Measurements from ENCODE around the gene CTXND1. TPM values are rescaled to one million over a fixed set of nuclear protein-coding genes. Genes with fewer than 3 reads are reported as not detected.

CTXND1 gene
- total and polyA plus RNA-seq, 2 of the 8 experiments (the other 6 are each of a cell fraction or from before 2014, with no cell fraction given): 0.03 TPM; not detected in 1

DNA sequence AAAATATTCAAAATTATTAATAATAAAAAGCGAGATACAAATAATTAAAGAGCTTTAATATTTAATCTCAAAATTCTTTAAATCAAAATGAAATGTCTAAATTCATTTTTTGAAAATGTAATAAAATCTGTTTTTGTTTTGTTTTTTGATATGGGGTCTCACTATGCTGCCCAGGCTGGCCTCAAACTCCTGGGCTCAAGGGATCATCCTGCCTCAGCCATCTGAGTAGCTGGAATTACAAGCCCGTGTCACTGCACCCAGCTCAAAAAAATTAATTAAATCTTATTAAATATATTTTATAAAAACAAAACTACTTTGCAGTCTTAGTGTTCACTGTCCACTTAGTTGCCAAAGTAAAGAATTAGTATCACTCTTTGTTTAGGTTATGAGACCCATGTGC, 60.8 kb downstream of the CTXND1 start (continued):
- TF ChIP-seq, protein P1, sequence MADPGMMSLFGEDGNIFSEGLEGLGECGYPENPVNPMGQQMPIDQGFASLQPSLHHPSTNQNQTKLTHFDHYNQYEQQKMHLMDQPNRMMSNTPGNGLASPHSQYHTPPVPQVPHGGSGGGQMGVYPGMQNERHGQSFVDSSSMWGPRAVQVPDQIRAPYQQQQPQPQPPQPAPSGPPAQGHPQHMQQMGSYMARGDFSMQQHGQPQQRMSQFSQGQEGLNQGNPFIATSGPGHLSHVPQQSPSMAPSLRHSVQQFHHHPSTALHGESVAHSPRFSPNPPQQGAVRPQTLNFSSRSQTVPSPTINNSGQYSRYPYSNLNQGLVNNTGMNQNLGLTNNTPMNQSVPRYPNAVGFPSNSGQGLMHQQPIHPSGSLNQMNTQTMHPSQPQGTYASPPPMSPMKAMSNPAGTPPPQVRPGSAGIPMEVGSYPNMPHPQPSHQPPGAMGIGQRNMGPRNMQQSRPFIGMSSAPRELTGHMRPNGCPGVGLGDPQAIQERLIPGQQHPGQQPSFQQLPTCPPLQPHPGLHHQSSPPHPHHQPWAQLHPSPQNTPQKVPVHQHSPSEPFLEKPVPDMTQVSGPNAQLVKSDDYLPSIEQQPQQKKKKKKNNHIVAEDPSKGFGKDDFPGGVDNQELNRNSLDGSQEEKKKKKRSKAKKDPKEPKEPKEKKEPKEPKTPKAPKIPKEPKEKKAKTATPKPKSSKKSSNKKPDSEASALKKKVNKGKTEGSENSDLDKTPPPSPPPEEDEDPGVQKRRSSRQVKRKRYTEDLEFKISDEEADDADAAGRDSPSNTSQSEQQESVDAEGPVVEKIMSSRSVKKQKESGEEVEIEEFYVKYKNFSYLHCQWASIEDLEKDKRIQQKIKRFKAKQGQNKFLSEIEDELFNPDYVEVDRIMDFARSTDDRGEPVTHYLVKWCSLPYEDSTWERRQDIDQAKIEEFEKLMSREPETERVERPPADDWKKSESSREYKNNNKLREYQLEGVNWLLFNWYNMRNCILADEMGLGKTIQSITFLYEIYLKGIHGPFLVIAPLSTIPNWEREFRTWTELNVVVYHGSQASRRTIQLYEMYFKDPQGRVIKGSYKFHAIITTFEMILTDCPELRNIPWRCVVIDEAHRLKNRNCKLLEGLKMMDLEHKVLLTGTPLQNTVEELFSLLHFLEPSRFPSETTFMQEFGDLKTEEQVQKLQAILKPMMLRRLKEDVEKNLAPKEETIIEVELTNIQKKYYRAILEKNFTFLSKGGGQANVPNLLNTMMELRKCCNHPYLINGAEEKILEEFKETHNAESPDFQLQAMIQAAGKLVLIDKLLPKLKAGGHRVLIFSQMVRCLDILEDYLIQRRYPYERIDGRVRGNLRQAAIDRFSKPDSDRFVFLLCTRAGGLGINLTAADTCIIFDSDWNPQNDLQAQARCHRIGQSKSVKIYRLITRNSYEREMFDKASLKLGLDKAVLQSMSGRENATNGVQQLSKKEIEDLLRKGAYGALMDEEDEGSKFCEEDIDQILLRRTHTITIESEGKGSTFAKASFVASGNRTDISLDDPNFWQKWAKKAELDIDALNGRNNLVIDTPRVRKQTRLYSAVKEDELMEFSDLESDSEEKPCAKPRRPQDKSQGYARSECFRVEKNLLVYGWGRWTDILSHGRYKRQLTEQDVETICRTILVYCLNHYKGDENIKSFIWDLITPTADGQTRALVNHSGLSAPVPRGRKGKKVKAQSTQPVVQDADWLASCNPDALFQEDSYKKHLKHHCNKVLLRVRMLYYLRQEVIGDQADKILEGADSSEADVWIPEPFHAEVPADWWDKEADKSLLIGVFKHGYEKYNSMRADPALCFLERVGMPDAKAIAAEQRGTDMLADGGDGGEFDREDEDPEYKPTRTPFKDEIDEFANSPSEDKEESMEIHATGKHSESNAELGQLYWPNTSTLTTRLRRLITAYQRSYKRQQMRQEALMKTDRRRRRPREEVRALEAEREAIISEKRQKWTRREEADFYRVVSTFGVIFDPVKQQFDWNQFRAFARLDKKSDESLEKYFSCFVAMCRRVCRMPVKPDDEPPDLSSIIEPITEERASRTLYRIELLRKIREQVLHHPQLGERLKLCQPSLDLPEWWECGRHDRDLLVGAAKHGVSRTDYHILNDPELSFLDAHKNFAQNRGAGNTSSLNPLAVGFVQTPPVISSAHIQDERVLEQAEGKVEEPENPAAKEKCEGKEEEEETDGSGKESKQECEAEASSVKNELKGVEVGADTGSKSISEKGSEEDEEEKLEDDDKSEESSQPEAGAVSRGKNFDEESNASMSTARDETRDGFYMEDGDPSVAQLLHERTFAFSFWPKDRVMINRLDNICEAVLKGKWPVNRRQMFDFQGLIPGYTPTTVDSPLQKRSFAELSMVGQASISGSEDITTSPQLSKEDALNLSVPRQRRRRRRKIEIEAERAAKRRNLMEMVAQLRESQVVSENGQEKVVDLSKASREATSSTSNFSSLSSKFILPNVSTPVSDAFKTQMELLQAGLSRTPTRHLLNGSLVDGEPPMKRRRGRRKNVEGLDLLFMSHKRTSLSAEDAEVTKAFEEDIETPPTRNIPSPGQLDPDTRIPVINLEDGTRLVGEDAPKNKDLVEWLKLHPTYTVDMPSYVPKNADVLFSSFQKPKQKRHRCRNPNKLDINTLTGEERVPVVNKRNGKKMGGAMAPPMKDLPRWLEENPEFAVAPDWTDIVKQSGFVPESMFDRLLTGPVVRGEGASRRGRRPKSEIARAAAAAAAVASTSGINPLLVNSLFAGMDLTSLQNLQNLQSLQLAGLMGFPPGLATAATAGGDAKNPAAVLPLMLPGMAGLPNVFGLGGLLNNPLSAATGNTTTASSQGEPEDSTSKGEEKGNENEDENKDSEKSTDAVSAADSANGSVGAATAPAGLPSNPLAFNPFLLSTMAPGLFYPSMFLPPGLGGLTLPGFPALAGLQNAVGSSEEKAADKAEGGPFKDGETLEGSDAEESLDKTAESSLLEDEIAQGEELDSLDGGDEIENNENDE (IDR thresholded peaks at IDR 0.05; ENCODE audit: insufficient replicate concordance, low read length): no peak
- TF ChIP-seq TEAD4 (IDR thresholded peaks at IDR 0.05; ENCODE audit: low read depth, low read length): no peak
- TF ChIP-seq CHD2 (IDR thresholded peaks at IDR 0.05; ENCODE audit: low read length): no peak
- TF ChIP-seq RFX5 (IDR thresholded peaks at IDR 0.05; ENCODE audit: borderline replicate concordance, low read depth, low read length): no peak
- no peak for TF ChIP-seq POU5F1 (IDR thresholded peaks at IDR 0.05; ENCODE audit: low read depth, low read length)
- no peak for TF ChIP-seq JUND (IDR thresholded peaks at IDR 0.05; ENCODE audit: low read length)
- no peak for TF ChIP-seq SP4 (IDR thresholded peaks at IDR 0.05; ENCODE audit: low read length)
- TF ChIP-seq, protein P2, sequence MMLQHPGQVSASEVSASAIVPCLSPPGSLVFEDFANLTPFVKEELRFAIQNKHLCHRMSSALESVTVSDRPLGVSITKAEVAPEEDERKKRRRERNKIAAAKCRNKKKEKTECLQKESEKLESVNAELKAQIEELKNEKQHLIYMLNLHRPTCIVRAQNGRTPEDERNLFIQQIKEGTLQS (IDR thresholded peaks at IDR 0.05; ENCODE audit: insufficient read depth, low read depth, low read length): no peak
- TF ChIP-seq SIX5 (IDR thresholded peaks at IDR 0.05; ENCODE audit: low read depth, low read length): no peak
- TF ChIP-seq, protein P3, sequence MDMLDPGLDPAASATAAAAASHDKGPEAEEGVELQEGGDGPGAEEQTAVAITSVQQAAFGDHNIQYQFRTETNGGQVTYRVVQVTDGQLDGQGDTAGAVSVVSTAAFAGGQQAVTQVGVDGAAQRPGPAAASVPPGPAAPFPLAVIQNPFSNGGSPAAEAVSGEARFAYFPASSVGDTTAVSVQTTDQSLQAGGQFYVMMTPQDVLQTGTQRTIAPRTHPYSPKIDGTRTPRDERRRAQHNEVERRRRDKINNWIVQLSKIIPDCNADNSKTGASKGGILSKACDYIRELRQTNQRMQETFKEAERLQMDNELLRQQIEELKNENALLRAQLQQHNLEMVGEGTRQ (IDR thresholded peaks at IDR 0.05; ENCODE audit: low read length): no peak

Measured in H1 (cell line).